OCI-LY7 (cell line): ENCODE results near the gene BRD1. TPM values are rescaled to one million over a fixed set of nuclear protein-coding genes. Genes with fewer than 3 reads are reported as not detected.
"Not testable (repeated sequence)": the region's sequence is repeated elsewhere in the genome, so short reads cannot be mapped to it uniquely, and the experiment has no call there.

Experiments
- BruUV-seq: library from RNA; stranded (reverse); fragments of 400-500 nt; replicated peaks from 2 replicates; lab custom pipeline; 2021; lab: Mats Ljungman, UMichigan
- CTCF ChIA-PET: fragments of 300-600 bp; sonication (Branson Sonifier 250); formaldehyde crosslinking; loops from one replicate; lab custom pipeline; 2022; ENCODE audit warnings: antibody characterized with exemption; ENCODE audit not compliant: unreplicated experiment; lab: Charles Lee
- POLR2A ChIA-PET: fragments of 300-600 bp; sonication (Branson Sonifier 250); formaldehyde crosslinking; loops from one replicate; lab custom pipeline; 2022; ENCODE audit warnings: antibody characterized with exemption; lab: Charles Lee
- DNase-seq: peaks from one replicate; pipeline ENCODE4 v3.0.0-alpha.2; 2015; ENCODE audit warnings: low spot score
- H2AFZ ChIP-seq: fragments of 200-600 bp; sonication (generic), shearing (Covaris generic); 2 replicates; pipeline ENCODE4 v1.6.1; 2014; ENCODE audit warnings: mild to moderate bottlenecking, antibody characterized with exemption, low read length, moderate library complexity
- H3K27ac ChIP-seq: fragments of 200-600 bp; sonication (generic); 2 replicates; pipeline ENCODE4 v1.5.1; 2014; ENCODE audit warnings: mixed run types, low read depth, mild to moderate bottlenecking, moderate library complexity, low read length, inconsistent platforms; ENCODE audit not compliant: poor library complexity, severe bottlenecking
- H3K36me3 ChIP-seq: fragments of 200-600 bp; sonication (generic); 2 replicates; pipeline ENCODE4 v1.6.1; 2014; ENCODE audit warnings: mild to moderate bottlenecking, antibody characterized with exemption, low read length, moderate library complexity, mixed read lengths; ENCODE audit not compliant: insufficient read depth
- H3K4me1 ChIP-seq: fragments of 200-600 bp; sonication (generic); 2 replicates; pipeline ENCODE4 v1.5.1; 2014; ENCODE audit warnings: mild to moderate bottlenecking, low read length; ENCODE audit not compliant: insufficient read depth, poor library complexity, severe bottlenecking
- H3K4me2 ChIP-seq: fragments of 200-600 bp; sonication (generic); 2 replicates; pipeline ENCODE4 v1.6.1; 2014; ENCODE audit warnings: mild to moderate bottlenecking, low read length
- H3K4me3 ChIP-seq: fragments of 200-600 bp; sonication (generic); 2 replicates; pipeline ENCODE4 v1.5.1; 2014; ENCODE audit warnings: mild to moderate bottlenecking, low read depth, low read length; ENCODE audit not compliant: poor library complexity, severe bottlenecking
- H3K79me2 ChIP-seq: fragments of 200-600 bp; sonication (generic); 2 replicates; pipeline ENCODE4 v1.6.1; 2016; ENCODE audit warnings: low read depth, mild to moderate bottlenecking, low read length, moderate library complexity, mixed read lengths; ENCODE audit not compliant: insufficient read depth
- H3K9me2 ChIP-seq: fragments of 200-600 bp; sonication (generic); 2 replicates; pipeline ENCODE4 v1.6.1; 2016; ENCODE audit warnings: mild to moderate bottlenecking, low read length, mixed read lengths; ENCODE audit not compliant: insufficient read depth
- H3K9me3 ChIP-seq: fragments of 200-600 bp; sonication (generic); 2 replicates; pipeline ENCODE4 v1.6.1; 2014; ENCODE audit warnings: mild to moderate bottlenecking, mixed run types, low read length, mixed read lengths
- H4K20me1 ChIP-seq: fragments of 200-600 bp; sonication (generic); 2 replicates; pipeline ENCODE4 v1.6.1; 2014; ENCODE audit warnings: mild to moderate bottlenecking, antibody characterized with exemption, low read length, moderate library complexity, mixed read lengths; ENCODE audit not compliant: insufficient read depth
- CTCF ChIP-seq: fragments of 200-600 bp; sonication (generic); conservative IDR thresholded peaks from 2 replicates; pipeline ENCODE4 v1.5.1; 2014; ENCODE audit warnings: mild to moderate bottlenecking, antibody characterized with exemption, low read length, moderate library complexity, mixed read lengths
- EZH2phosphoT487 ChIP-seq: fragments of 200-600 bp; sonication (generic); IDR thresholded peaks from 2 replicates; pipeline ENCODE4 v1.6.1; 2018; ENCODE audit warnings: low read depth, borderline replicate concordance, mild to moderate bottlenecking, mixed run types, antibody characterized with exemption, low read length, moderate library complexity, mixed read lengths
- intact Hi-C: fragments of 100-400 bp; cut with micrococcal nuclease; formaldehyde crosslinking; loops from one replicate; pipeline ENCODE4 v1.10.0; 2022; ENCODE audit not compliant: unreplicated experiment
- total RNA-seq, 2 experiments: library from RNA; depleted of rRNA in 1 of 2; stranded (reverse); fragments of >200 nt in 1 of 2; shearing (Covaris generic) in 1 of 2; gene quantifications; 2 replicates each; pipeline ENCODE4 v1.2.3, GENCODE V29; 2014 to 2022

BRD1 gene
- total RNA-seq, 2 experiments from 2014 or later, result 38.1 to 46.6 TPM

GRCh38 chr22:49824185-49824925 is 3.3 kb downstream of the BRD1 start:
- POLR2A ChIA-PET, result no interaction called here
- Histone ChIP-seq H3K27ac (no peak overlapping the region), H3K4me3 (no peak overlapping the region), H2AFZ (no peak overlapping the region), H3K4me1 (peaks cover 27% of the 10 kb centered on the region), H4K20me1 (peaks cover 15% of the 10 kb centered on the region), H3K79me2 (peaks cover 70% of the 10 kb centered on the region), H3K36me3 (peaks cover 63% of the 10 kb centered on the region), H3K9me3 (no peaks in the 10 kb centered on the region), H3K9me2 (no peaks in the 10 kb centered on the region), H3K4me2 (no peak overlapping the region)
- intact Hi-C loops, result no loop called here
- BruUV-seq, result no TSS peak
- CTCF ChIA-PET, result no interaction called here
- no peak for DNase-seq
- TF ChIP-seq CTCF (no peak), EZH2phosphoT487 (no peak)

GRCh38 chr22:49823289-49824045 is 4.2 kb downstream of the BRD1 start:
- Histone ChIP-seq H2AFZ (no peak overlapping the region), H3K27ac (no peak overlapping the region), H3K4me1 (peaks cover 18% of the 10 kb centered on the region), H4K20me1 (peaks cover 15% of the 10 kb centered on the region), H3K79me2 (peaks cover 73% of the 10 kb centered on the region), H3K36me3 (peaks cover 70% of the 10 kb centered on the region), H3K9me3 (no peaks in the 10 kb centered on the region), H3K4me2 (no peak overlapping the region), H3K4me3 (no peak overlapping the region), H3K9me2 (no peaks in the 10 kb centered on the region)
- DNase-seq, result no peak
- intact Hi-C loops, result no loop called here
- CTCF ChIA-PET, result no interaction called here
- no peak for TF ChIP-seq CTCF
- no peak for TF ChIP-seq EZH2phosphoT487
- BruUV-seq, result TSS peak; percentile 47
- POLR2A ChIA-PET, result no interaction called here

GRCh38 chr22:49821741-49822140 is 5.9 kb downstream of the BRD1 start:
- Histone ChIP-seq H3K36me3 (peaks cover 88% of the 10 kb centered on the region), H3K79me2 (peaks cover 86% of the 10 kb centered on the region), H3K4me1 (peaks cover 11% of the 10 kb centered on the region), H4K20me1 (peaks cover 15% of the 10 kb centered on the region)
- H2AFZ ChIP-seq, POLR2A ChIA-PET, H3K4me3 ChIP-seq, H3K9me2 ChIP-seq, CTCF ChIA-PET, H3K9me3 ChIP-seq, BruUV-seq, DNase-seq, H3K27ac ChIP-seq, H3K4me2 ChIP-seq, intact Hi-C loops: not testable (repeated sequence)
